Measurements from ENCODE around the gene HS6ST3.
"Not testable (repeated sequence)": the region's sequence is repeated elsewhere in the genome, so short reads cannot be mapped to it uniquely, and the experiment has no call there.

Gene HS6ST3

GRCh38 chr13:96473526-96474180 lies 383.7 kb downstream of the HS6ST3 start:
- DNase-seq = no peak

DNA sequence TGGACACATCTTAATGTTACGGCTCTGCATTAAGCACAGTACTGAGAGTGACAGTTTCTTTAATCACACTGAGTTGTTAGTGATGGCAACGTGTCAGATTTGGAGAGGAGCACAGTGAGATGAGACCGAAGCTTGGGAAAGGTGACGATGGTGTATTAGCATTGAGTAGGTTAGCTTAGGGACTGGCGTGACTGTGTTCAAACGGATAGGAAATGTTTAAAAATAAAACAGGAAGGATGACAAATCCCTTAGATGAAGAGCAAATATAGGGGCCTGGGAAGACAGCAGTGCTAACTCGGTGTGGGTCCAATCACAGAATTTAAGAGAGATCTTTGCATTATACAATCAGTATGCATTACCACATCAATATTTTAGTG lies 384.3 kb downstream of the HS6ST3 start:
- no peak for DNase-seq

DNA sequence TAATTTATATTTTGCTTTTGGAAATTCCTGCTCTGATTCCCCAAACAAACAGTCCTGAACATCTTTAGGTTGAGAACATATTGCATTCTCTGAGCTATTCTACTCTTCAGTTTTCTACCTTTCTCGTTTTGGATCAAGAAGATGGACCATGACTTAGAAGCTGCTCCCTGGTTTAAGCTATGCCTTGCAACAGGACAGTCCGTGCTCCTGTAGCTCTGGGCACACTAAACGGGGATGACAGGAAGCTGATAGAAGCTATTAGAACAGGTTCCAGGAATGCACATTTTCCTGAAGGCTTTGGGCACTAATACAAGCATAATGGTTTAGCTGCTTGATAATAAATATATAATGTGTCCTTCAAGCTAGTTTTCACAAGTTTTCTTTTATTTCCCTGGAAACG lies 385.2 kb downstream of the HS6ST3 start:
- DNase-seq = no peak

- no peak for DNase-seq
These were observed 391.6 kb downstream of the HS6ST3 start for GRCh38 chr13:96481482-96481881.

- no peak for DNase-seq
These were observed 400.6 kb downstream of the HS6ST3 start for GRCh38 chr13:96490496-96490989.

DNA sequence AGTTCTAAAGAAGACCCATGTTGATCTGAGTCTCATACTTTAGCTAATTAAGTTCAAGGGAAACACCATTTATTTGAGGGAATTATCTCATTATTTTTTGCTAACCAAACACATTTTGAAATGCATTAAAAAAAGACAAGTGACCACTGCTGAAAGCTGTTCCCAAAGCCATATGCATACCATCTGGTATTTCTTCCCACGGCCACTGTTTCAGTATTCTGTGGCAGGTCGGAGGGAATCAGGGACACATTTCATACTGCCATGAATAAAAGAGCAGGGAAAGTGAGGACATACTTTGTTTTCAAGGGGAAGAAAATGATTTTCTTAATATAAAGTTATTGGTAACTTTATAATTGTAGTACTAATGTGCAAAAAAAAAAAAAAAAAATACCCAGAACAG lies 401.2 kb downstream of the HS6ST3 start:
- DNase-seq = no peak

GRCh38 chr13:96492766-96493165 lies 402.9 kb downstream of the HS6ST3 start:
- no peak for DNase-seq

GRCh38 chr13:96499656-96500055 lies 409.7 kb downstream of the HS6ST3 start:
- no peak for DNase-seq

- no peak for DNase-seq
These were observed 411.0 kb downstream of the HS6ST3 start for GRCh38 chr13:96500953-96501352.

GRCh38 chr13:96503481-96503880 lies 413.6 kb downstream of the HS6ST3 start:
- no peak for DNase-seq

DNA sequence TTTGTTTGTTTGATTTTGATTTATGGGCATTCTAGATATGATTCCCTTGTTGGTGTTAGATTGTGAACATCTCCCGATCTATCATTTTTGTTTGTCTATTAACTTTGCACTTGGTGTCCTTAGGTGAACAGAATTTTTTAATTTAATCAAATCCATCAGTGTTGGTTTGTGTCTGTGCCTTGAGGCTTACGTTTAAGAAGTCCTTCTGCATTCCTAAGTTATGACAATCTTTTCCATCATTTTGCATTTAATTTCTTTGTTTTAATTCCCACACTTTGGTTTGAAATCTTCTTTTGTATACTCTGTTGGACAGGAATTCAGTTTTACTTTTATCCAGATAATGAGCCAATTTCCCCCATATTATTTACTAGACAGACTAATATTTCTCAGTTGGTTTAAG lies 421.7 kb downstream of the HS6ST3 start:
- no peak for DNase-seq

- no peak for DNase-seq
These were observed 429.5 kb downstream of the HS6ST3 start for GRCh38 chr13:96519380-96519779.

- not testable (repeated sequence) for DNase-seq
These were observed 434.6 kb downstream of the HS6ST3 start for GRCh38 chr13:96524398-96525020.

DNA sequence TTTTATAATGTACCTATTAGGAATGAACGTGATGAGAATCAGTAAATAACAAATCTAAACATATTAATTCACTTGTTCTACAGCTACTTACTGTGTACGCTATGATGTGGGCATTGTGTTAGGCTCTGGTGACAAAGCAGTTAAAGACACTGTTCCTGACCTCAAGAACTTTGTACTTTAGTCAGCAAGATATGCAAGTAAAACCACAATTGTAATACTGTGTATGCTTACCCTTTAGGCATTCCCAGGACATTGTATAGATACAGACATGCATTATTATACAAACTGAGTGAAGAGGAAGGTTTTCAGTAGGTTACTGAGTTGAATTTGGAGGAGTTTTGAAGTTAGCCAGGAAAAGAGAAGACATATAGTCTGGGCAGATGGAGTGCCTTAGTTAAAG lies 435.8 kb downstream of the HS6ST3 start:
- DNase-seq = no peak

GRCh38 chr13:96527497-96527896 lies 437.6 kb downstream of the HS6ST3 start:
- DNase-seq = no peak

- no peak for DNase-seq
These were observed 442.9 kb downstream of the HS6ST3 start for GRCh38 chr13:96532804-96533203.

GRCh38 chr13:96533408-96533807 lies 443.5 kb downstream of the HS6ST3 start:
- DNase-seq = no peak

DNA sequence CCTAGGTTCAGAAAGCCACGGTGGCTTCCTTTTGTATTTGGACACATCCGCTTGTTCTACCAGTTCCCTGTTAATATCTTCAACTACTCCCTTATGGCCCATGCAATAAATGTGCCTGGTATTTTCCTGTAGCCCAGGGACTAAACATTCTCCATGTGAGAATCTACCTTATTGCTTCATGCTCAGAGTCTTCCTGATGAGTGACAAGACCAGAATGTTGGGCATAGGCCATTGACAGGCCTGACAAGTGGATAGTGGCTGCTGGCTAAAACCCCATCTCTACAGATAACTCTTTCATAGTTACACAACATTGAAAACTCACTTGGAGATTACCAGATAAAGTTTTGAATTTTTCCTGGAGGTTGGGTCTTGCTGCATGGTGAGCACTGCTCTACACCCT lies 449.9 kb downstream of the HS6ST3 start:
- DNase-seq = no peak

DNA sequence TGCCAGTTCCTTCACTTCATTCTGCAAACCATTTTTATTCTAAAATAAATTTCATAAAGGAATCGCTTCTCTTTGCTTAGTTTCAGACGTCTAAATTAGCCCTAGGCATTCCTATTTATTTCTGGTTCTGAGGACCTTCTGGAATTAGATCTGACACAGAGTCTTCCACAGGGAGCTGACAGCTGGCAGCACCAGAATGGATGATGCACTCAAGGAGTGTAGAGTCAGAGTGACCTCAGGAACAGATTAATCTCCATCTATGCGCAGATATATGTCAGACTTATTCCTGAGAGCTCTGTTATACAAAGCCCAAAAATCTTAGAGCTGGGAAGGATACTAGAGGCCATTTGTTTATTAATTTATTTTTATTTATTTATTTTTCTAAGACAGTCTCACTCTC lies 450.8 kb downstream of the HS6ST3 start:
- DNase-seq = no peak

- DNase-seq = no peak
These were observed 453.1 kb downstream of the HS6ST3 start for GRCh38 chr13:96542986-96543385.

DNA sequence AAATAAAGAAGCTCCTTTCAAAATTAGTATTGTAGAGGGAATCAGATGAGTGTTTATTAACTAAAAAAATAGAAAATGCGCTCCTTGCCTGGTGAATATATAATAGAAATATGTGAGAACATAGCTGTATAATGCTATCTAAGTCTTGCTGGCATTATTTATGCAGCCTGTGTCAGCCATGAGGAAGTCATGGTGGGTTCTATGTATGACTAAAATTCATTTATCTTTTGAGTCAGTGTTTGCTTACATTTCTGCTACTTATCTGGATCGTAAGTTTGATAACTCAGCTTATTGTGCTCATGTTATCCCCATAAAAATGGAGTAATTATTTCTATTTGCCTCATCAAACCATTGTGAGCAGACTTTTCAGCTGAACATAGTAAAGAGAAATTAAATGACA lies 455.1 kb downstream of the HS6ST3 start:
- no peak for DNase-seq

- no peak for DNase-seq
These were observed 456.6 kb downstream of the HS6ST3 start for GRCh38 chr13:96546463-96546862.

DNA sequence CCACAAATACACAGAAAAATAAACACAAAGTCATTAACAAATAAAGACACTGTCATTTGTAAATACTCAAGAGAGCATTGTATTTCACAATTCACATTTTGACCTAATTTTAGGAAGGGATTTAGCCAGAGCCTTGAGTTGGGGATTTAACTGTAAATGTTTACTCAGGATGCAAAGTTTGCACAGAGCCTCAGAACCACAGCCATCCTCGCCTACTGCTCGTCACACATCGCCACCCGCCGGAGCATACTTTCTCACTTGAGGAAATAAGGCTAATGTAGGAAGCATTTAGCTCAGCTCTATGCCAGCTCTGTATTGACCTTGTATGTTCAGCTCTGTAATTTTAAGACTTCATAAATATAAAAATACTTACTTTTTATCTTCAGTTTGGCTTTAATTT lies 461.6 kb downstream of the HS6ST3 start:
- no peak for DNase-seq

- DNase-seq = no peak
These were observed 462.7 kb downstream of the HS6ST3 start for GRCh38 chr13:96552559-96552958.

- DNase-seq = no peak
These were observed 463.9 kb downstream of the HS6ST3 start for GRCh38 chr13:96553796-96554195.

Data from CD4-positive, alpha-beta T cell treated with Interleukin-21 for 1 hour (primary cell).